Panc1 (cell line): Measurements from ENCODE around the gene APLP2. TPM values are rescaled to one million over a fixed set of nuclear protein-coding genes. Genes with fewer than 3 reads are reported as not detected.

ENCODE experiments used
- ATAC-seq: fragments of 200-7000 bp; cut with Tn5 transposase; 2 replicates; pipeline ENCODE4 v1.9.1; 2020; ENCODE audit warnings: mild to moderate bottlenecking, moderate library complexity
- BruUV-seq: library from RNA; stranded (reverse); fragments of 400-500 nt; replicated peaks from 2 replicates; lab custom pipeline; 2021; lab: Mats Ljungman, UMichigan
- CTCF ChIA-PET: fragments of 300-600 bp; sonication (Branson Sonifier 250); formaldehyde crosslinking; loops from one replicate; lab custom pipeline; 2022; ENCODE audit warnings: antibody characterized with exemption; lab: Charles Lee
- POLR2A ChIA-PET: fragments of 300-600 bp; sonication (Branson Sonifier 250); formaldehyde crosslinking; loops from one replicate; lab custom pipeline; 2022; ENCODE audit warnings: antibody characterized with exemption; lab: Charles Lee
- DNase-seq: peaks from one replicate; pipeline ENCODE4 v3.0.0-alpha.2; 2010; ENCODE audit warnings: low read depth, low spot score
- H3K27ac ChIP-seq: 2 replicates; pipeline ENCODE4 v1.5.1; 2011; ENCODE audit warnings: mild to moderate bottlenecking, low read length, inconsistent platforms
- H3K27me3 ChIP-seq: fragments of 200-500 bp; sonication (Bioruptor generic); 2 replicates; pipeline ENCODE4 v1.6.0; 2014; ENCODE audit warnings: low read length, inconsistent platforms; ENCODE audit not compliant: control insufficient read depth, insufficient read depth
- H3K36me3 ChIP-seq: fragments of 200-500 bp; sonication (Bioruptor generic); 2 replicates; pipeline ENCODE4 v1.5.1; 2014; ENCODE audit warnings: inconsistent platforms, mild to moderate bottlenecking, low read length, moderate library complexity; ENCODE audit not compliant: control insufficient read depth, insufficient read depth
- H3K4me1 ChIP-seq: 2 replicates; pipeline ENCODE4 v1.5.1; 2011; ENCODE audit warnings: inconsistent platforms, mild to moderate bottlenecking, low read length, moderate library complexity; ENCODE audit not compliant: control insufficient read depth, insufficient read depth
- H3K4me3 ChIP-seq, 2 experiments: 2 replicates each; pipeline ENCODE4 v1.5.1; 2011 to 2012; ENCODE audit warnings: low read depth in 2 of 2, low read length in 2 of 2, mild to moderate bottlenecking in 2 of 2, inconsistent platforms in 1 of 2, moderate library complexity in 1 of 2
- H3K9me3 ChIP-seq: fragments of 200-500 bp; sonication (Bioruptor generic); 2 replicates; pipeline ENCODE4 v1.5.1; 2014; ENCODE audit warnings: low read depth, mild to moderate bottlenecking, inconsistent platforms, low read length, moderate library complexity; ENCODE audit not compliant: control insufficient read depth, insufficient read depth
- CTCF ChIP-seq: fragments of 450-650 bp; IDR thresholded peaks from 2 replicates; pipeline ENCODE4 v1.5.1; 2017; ENCODE audit warnings: mild to moderate bottlenecking
- POLR2AphosphoS5 ChIP-seq: IDR thresholded peaks from 2 replicates; pipeline ENCODE4 v1.6.1; 2012; ENCODE audit warnings: mild to moderate bottlenecking, low read depth, low read length, moderate library complexity
- REST ChIP-seq, 2 experiments: IDR thresholded peaks; 2 replicates each; pipeline ENCODE4 v1.6.1; 2011 to 2012; ENCODE audit warnings: low read depth in 2 of 2, control low read depth in 1 of 2, low read length in 1 of 2, mild to moderate bottlenecking in 1 of 2, moderate library complexity in 1 of 2; ENCODE audit not compliant: insufficient read depth in 1 of 2
- SIN3A ChIP-seq: IDR thresholded peaks from 2 replicates; pipeline ENCODE4 v1.6.1; 2012; ENCODE audit warnings: low read depth, mild to moderate bottlenecking, low read length, moderate library complexity, borderline replicate concordance; ENCODE audit not compliant: insufficient read depth
- TCF7L2 ChIP-seq: IDR thresholded peaks from 2 replicates; pipeline ENCODE4 v1.6.1; 2011; ENCODE audit warnings: mild to moderate bottlenecking, low read depth, low read length, inconsistent platforms
- in situ Hi-C: cut with HindIII; loops from 2 replicates; pipeline ENCODE4 v1.10.0; 2016; ENCODE audit warnings: low sequenced_read_pairs, low pct_unique_long_range_greater_than_20kb
- intact Hi-C: fragments of 100-400 bp; cut with micrococcal nuclease; formaldehyde crosslinking; loops from one replicate; pipeline ENCODE4 v1.10.0; 2022; ENCODE audit not compliant: unreplicated experiment
- total RNA-seq: library from RNA; stranded (reverse); gene quantifications from one replicate; pipeline ENCODE4 v1.2.1, GENCODE V29; 2021; ENCODE audit not compliant: unreplicated experiment

Gene APLP2
- total RNA-seq, 1 experiment from 2014 or later = 589 TPM

GRCh38 chr11:130161441-130162145 lies 91.9 kb downstream of the APLP2 start:
- CTCF ChIA-PET = no interaction called here
- no peak overlapping the region for H3K4me3 ChIP-seq

GRCh38 chr11:130162733-130163132 lies 93.0 kb downstream of the APLP2 start:
- TF ChIP-seq SIN3A (no peak), TCF7L2 (no peak), CTCF (no peak), REST (IDR thresholded peaks at IDR 0.05; ENCODE audit: insufficient read depth in 1 of 2, low read depth in 2 of 2, low read length in 1 of 2) (no peak)
- H3K4me3 ChIP-seq = no peak overlapping the region
- no TSS peak for BruUV-seq
- in situ Hi-C loops (no loop called here), intact Hi-C loops (no loop called here)
- 0 out of 2 replicates have a peak, but pooled peaks cover 5% of the 10 kb centered on the region for H3K4me1 ChIP-seq
- H3K9me3 ChIP-seq = no peaks in the 10 kb centered on the region
- no peak overlapping the region for H3K27ac ChIP-seq
- H3K27me3 ChIP-seq = peaks cover 16% of the 10 kb centered on the region
- ATAC-seq (no peak), DNase-seq (no peak)
- POLR2A ChIA-PET = no interaction called here
- no peaks in the 10 kb centered on the region; the same call in 1 of the 2 replicates for H3K36me3 ChIP-seq
- CTCF ChIA-PET = no interaction called here

More at GRCh38 chr11:130161441-130162145, 91.9 kb downstream of the APLP2 start:
- H3K36me3 ChIP-seq = no peaks in the 10 kb centered on the region; the same call in 1 of the 2 replicates
- in situ Hi-C loops (no loop called here), intact Hi-C loops (no loop called here)
- DNase-seq (no peak), ATAC-seq (no peak)
- TF ChIP-seq SIN3A (no peak), REST (IDR thresholded peaks at IDR 0.05; ENCODE audit: insufficient read depth in 1 of 2, low read depth in 2 of 2, low read length in 1 of 2) (no peak), TCF7L2 (no peak), POLR2AphosphoS5 (no peak), CTCF (no peak)
- 0 out of 2 replicates have a peak, but pooled peaks cover 5% of the 10 kb centered on the region for H3K4me1 ChIP-seq
- peaks cover 16% of the 10 kb centered on the region for H3K27me3 ChIP-seq
- no TSS peak for BruUV-seq
- no peaks in the 10 kb centered on the region for H3K9me3 ChIP-seq
- POLR2A ChIA-PET = no interaction called here
- H3K27ac ChIP-seq = no peak overlapping the region
